Breast epithelium (tissue), 4 donors: ENCODE measurements around the gene SLC44A1. TPM values are rescaled to one million over a fixed set of nuclear protein-coding genes. Genes with fewer than 3 reads are reported as not detected.

Source experiments
- DNase-seq, 2 donors: peaks; one replicate each; pipeline ENCODE4 v3.0.0-alpha.2; 2019; ENCODE audit warnings: low spot score in 2 of 2
- H3K27ac ChIP-seq, 2 donors: fragments of 200-600 bp; sonication (generic) in 1 of 2; one replicate each; pipeline ENCODE4 v1.5.1; 2016 to 2019; ENCODE audit warnings: mild to moderate bottlenecking in 1 of 2
- H3K27me3 ChIP-seq, 2 donors: fragments of 200-600 bp; sonication (generic) in 1 of 2; one replicate each; pipeline versions ENCODE4 v1.5.1 to v1.6.0; 2017 to 2019; ENCODE audit warnings: control low read depth in 1 of 2, mild to moderate bottlenecking in 1 of 2
- H3K36me3 ChIP-seq: fragments of 200-600 bp; one replicate; pipeline ENCODE4 v1.5.1; 2019
- H3K4me1 ChIP-seq, 2 donors: fragments of 200-600 bp; sonication (generic); one replicate each; pipeline ENCODE4 v1.5.1; 2016 to 2019; ENCODE audit warnings: control low read depth in 1 of 2
- H3K4me3 ChIP-seq, 3 donors: fragments of 200-600 bp; sonication (generic); 1 replicate in 2 of 3; 2 replicates in 1 of 3; pipeline ENCODE4 v1.5.1; 2016 to 2019; ENCODE audit warnings: mild to moderate bottlenecking in 3 of 3, moderate library complexity in 2 of 3
- H3K9me3 ChIP-seq, 2 donors: fragments of 200-600 bp; sonication (generic) in 1 of 2; one replicate each; pipeline ENCODE4 v1.5.1; 2016 to 2019; ENCODE audit warnings: control low read depth in 1 of 2
- CTCF ChIP-seq, 3 donors: fragments of 450-650 bp; IDR thresholded peaks; one replicate each; pipeline ENCODE4 v1.5.1; 2016 to 2017; ENCODE audit warnings: antibody characterized with exemption in 3 of 3, mild to moderate bottlenecking in 3 of 3, moderate library complexity in 3 of 3
- POLR2A ChIP-seq: fragments of 450-650 bp; IDR thresholded peaks from one replicate; pipeline ENCODE4 v1.6.1; 2016; ENCODE audit warnings: antibody characterized with exemption, mild to moderate bottlenecking, moderate library complexity
- POLR2AphosphoS5 ChIP-seq, 3 donors: sonication (generic); formaldehyde crosslinking; IDR thresholded peaks; one replicate each; pipeline ENCODE4 v1.6.1; 2017; ENCODE audit warnings: antibody characterized with exemption in 3 of 3
- intact Hi-C: fragments of 100-400 bp; cut with DNase I; formaldehyde crosslinking; loops from one replicate; pipeline ENCODE4 v1.15.1; 2023; ENCODE audit warnings: low total_unique reads
- total RNA-seq, 3 donors: library from RNA; depleted of rRNA; stranded (reverse); fragments of >200 nt; gene quantifications; one replicate each; pipeline ENCODE4 v1.1.0, GENCODE V29; 2016

SLC44A1 gene
- total RNA-seq, 3 donors from 2014 or later, result 53.7 to 62.6 (median 61.1) TPM

GRCh38 chr9:105232207-105232606 is 12.2 kb upstream of the SLC44A1 start:
- Histone ChIP-seq H3K27me3 (no peaks in the 10 kb centered on the region), H3K9me3 (no peaks in the 10 kb centered on the region), H3K36me3 (no peaks in the 10 kb centered on the region), H3K27ac (no peak overlapping the region), H3K4me3 (no peak overlapping the region), H3K4me1 (no peaks in the 10 kb centered on the region)
- intact Hi-C loops, result no loop called here
- DNase-seq, result no peak
- TF ChIP-seq POLR2A, result no peak

- H3K4me1 ChIP-seq, result no peaks in the 10 kb centered on the region
- TF ChIP-seq CTCF (IDR thresholded peaks at IDR 0.05) (no peak), POLR2AphosphoS5 (IDR thresholded peaks at IDR 0.05) (no peak), POLR2A (no peak)
- intact Hi-C loops, result no loop called here
These were observed 10.6 kb upstream of the SLC44A1 start for GRCh38 chr9:105233873-105234272.

GRCh38 chr9:105236261-105236660 is 8.2 kb upstream of the SLC44A1 start:
- TF ChIP-seq POLR2A (no peak), POLR2AphosphoS5 (IDR thresholded peaks at IDR 0.05) (no peak), CTCF (IDR thresholded peaks at IDR 0.05) (no peak)
- Histone ChIP-seq H3K4me3 (no peak overlapping the region), H3K9me3 (no peaks in the 10 kb centered on the region), H3K27ac (no peak overlapping the region), H3K36me3 (no peaks in the 10 kb centered on the region), H3K27me3 (no peaks in the 10 kb centered on the region), H3K4me1 (peaks cover 0 to 2% of the 10 kb centered on the region in 2 donors)
- DNase-seq, result no peak
- intact Hi-C loops, result no loop called here

More at GRCh38 chr9:105233873-105234272, 10.6 kb upstream of the SLC44A1 start:
- Histone ChIP-seq H3K27ac (no peak overlapping the region), H3K4me3 (no peak overlapping the region), H3K9me3 (no peaks in the 10 kb centered on the region), H3K36me3 (no peaks in the 10 kb centered on the region), H3K27me3 (no peaks in the 10 kb centered on the region)
- DNase-seq, result no peak

- intact Hi-C loops, result no loop called here
- no peaks in the 10 kb centered on the region for H3K36me3 ChIP-seq
- TF ChIP-seq POLR2A, result no peak
- no peak for TF ChIP-seq CTCF (IDR thresholded peaks at IDR 0.05)
- no peak for TF ChIP-seq POLR2AphosphoS5 (IDR thresholded peaks at IDR 0.05)
These were observed 7.2 kb upstream of the SLC44A1 start for GRCh38 chr9:105237246-105237645.

GRCh38 chr9:105238302-105238701 is 6.1 kb upstream of the SLC44A1 start:
- H3K4me3 ChIP-seq, result no peak overlapping the region
- DNase-seq, result no peak
- H3K4me1 ChIP-seq, result peaks cover 0 to 6% of the 10 kb centered on the region in 2 donors
- H3K27ac ChIP-seq, result no peak overlapping the region
- TF ChIP-seq POLR2AphosphoS5 (IDR thresholded peaks at IDR 0.05), result no peak
- TF ChIP-seq CTCF (IDR thresholded peaks at IDR 0.05), result no peak
- no peak for TF ChIP-seq POLR2A
- no peaks in the 10 kb centered on the region for H3K36me3 ChIP-seq
- intact Hi-C loops, result no loop called here
- no peaks in the 10 kb centered on the region for H3K9me3 ChIP-seq
- no peaks in the 10 kb centered on the region for H3K27me3 ChIP-seq

More at GRCh38 chr9:105237246-105237645, 7.2 kb upstream of the SLC44A1 start:
- H3K27ac ChIP-seq, result no peak overlapping the region
- peaks cover 0 to 6% of the 10 kb centered on the region in 2 donors for H3K4me1 ChIP-seq
- no peak overlapping the region for H3K4me3 ChIP-seq
- no peak for DNase-seq
- H3K27me3 ChIP-seq, result no peaks in the 10 kb centered on the region
- H3K9me3 ChIP-seq, result no peaks in the 10 kb centered on the region
